Epidermal melanocyte (primary cell): Measurements from ENCODE around the gene MOSMO.
"Not testable (repeated sequence)": the region's sequence is repeated elsewhere in the genome, so short reads cannot be mapped to it uniquely, and the experiment has no call there.

Experiments used
- DNase-seq: peaks from one replicate; pipeline ENCODE4 v3.0.0; 2011; ENCODE audit warnings: low spot score; ENCODE audit not compliant: insufficient read length

The MOSMO gene

DNA sequence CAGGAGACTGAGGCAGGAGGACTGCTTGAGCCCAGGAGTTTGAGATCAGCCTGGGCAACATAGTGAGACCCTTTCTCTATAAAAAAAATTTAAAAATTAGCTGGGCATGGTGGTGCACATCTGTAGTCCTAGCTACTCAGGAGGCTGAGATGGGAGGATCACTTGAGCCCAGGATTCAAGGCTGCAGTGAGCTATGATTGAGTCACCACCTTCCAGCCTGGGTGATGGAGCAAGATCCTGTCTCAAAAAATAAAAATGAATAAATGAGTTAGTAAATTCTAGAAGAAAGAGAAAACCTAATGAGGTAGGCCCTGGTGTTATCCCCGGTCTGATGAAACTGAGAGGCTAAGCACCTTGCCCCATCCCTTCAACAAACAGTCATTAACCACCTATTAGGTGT lies 5.9 kb upstream of the MOSMO start:
- not testable (repeated sequence) for DNase-seq

DNA sequence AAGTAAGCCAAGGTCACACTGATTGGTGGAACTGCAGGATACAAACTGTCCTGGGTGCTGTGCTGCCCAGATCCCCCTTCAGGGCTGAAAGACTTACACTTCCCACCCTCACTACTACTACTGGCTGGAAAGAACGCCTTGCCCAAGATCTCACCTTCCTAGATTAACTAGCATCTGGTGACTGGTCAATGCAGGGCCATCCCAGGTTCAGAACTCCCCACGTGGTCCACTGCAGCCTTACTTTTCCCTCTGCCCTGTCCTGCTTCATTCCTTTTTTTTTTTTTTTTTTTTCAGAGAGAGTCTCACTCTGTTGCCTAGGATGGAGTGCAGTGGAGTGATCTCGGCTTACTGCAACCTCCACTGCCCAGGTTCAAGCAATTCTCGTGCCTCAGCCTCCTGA lies 4.7 kb upstream of the MOSMO start:
- DNase-seq = no peak

DNA sequence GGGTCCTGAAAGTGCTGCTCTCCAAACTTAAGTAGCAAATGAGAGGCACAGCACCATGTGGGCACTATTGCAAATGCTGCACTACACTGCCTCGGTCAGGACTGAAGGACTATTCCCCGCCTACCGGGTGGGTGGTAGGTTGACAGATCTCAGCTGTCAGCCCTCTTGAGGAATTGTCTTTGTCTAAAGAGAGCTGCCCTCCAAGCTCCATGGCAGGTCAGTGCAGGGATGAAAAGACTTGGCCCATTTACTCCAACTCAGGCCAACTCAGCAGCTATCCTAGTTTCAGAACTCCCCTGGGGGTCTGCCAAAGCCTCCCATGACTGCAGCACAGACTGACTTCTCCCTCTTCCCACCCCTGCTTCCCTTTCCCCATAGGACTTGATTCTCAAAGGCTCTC lies 3.6 kb upstream of the MOSMO start:
- no peak for DNase-seq

DNA sequence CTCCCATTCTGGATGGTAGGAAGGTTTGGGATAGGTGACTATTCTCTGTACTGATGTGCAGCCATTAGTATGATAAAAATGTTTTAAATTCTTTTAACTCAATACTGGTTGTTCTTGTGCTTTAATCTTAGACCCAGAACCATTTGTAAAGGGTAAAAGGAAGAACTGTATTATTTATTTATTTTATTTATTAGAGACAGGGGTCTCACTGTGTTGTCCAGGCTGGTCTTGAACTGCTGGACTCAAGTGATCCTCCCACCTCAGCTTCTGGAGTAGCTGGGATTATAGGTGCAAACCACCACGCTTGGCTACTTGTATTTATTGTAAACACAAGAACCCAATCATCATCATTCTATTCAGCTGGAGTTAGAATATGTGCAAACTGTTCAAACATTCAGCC lies 2.2 kb upstream of the MOSMO start:
- no peak for DNase-seq

- no peak for DNase-seq
Observed at GRCh38 chr16:22006636-22007035, 1.3 kb upstream of the MOSMO start.

- no peak for DNase-seq
Observed at GRCh38 chr16:22007159-22007508, 777 bp upstream of the MOSMO start.

DNA sequence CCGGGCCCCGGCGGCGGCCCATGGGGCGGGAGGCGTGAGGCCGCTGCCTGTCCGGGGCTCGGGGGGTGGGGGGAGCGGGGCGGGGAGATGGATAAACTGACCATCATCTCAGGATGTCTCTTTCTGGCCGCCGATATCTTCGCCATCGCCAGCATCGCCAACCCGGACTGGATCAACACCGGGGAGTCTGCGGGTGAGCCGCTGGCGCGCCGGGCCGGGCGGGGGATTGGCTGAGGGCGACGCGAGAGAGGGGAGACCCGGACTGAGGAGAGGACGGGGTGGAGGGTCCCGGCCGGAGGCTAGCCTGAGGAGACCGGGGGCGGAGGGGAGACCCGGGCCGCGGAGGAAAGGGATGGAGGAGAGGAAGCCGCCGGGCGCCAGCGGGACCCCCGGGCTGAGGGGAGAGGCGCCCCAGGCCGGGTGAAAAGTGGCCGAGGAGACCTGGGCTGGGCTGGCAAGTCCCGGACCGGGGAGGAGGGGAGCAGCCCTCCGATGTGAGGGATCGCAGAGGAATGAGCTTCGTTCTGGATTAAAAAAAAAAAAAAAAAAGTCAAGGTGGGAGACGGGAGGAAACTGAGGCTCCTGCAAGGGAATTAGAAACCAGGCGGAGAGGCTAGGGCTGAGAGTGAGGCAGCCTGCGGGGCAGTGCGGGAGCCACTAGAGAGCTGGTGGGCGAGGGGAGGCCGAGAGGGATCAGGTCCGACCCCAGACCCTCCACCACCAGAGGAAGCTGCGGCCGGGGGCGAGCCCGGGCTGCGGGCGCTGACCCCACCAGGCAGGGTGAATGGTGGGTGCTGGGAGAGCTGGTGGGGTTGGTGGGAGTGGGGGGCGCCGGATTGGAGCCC lies 526 bp downstream of the MOSMO start:
- DNase-seq = no peak

- no peak for DNase-seq
Observed at GRCh38 chr16:22010902-22011301, 3.0 kb downstream of the MOSMO start.

- no peak for DNase-seq
Observed at GRCh38 chr16:22012241-22012640, 4.3 kb downstream of the MOSMO start.

- DNase-seq = no peak
Observed at GRCh38 chr16:22013486-22013885, 5.6 kb downstream of the MOSMO start.

- DNase-seq = no peak
Observed at GRCh38 chr16:22014271-22014873, 6.5 kb downstream of the MOSMO start.

- DNase-seq = no peak
Observed at GRCh38 chr16:22016927-22017326, 9.0 kb downstream of the MOSMO start.

DNA sequence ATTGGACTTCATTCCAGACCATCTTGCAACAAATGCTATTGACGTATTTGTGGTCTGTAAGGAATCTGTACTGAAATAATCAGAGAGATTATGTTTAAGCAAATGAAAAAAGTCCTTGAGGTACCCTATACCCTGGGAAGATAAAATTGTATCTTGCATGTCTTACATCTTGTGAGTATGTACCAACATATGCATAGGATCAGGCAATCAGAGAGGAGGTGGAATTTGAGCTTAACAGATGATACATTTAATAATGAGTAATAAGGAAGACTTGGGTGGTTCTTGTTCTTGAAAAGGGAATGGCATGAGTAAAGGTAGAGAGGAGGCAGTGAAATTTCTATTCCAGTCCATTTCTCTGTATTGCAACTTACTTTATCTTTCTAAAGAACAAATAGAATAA lies 10.6 kb downstream of the MOSMO start:
- DNase-seq = no peak

GRCh38 chr16:22022151-22022550 lies 14.2 kb downstream of the MOSMO start:
- DNase-seq = no peak

DNA sequence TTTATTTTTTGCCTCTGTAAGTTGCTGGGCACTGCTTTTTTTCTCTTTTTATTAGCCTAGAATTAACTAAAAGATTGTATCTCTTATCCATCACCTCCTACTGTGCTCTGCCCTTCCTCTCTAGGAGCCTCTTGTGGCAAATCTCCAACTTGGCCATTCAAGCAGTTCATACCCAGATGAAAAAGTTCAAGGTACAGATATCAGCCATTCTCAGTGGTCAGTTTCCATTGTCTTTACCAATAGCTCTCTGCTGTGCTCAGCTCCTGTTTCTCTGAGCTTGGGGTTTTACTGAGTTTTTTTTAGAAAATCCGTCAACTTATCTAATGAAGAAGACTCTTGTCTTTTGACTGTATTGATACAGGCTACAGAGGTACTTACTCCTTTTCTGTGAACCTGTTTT lies 15.6 kb downstream of the MOSMO start:
- DNase-seq = no peak

DNA sequence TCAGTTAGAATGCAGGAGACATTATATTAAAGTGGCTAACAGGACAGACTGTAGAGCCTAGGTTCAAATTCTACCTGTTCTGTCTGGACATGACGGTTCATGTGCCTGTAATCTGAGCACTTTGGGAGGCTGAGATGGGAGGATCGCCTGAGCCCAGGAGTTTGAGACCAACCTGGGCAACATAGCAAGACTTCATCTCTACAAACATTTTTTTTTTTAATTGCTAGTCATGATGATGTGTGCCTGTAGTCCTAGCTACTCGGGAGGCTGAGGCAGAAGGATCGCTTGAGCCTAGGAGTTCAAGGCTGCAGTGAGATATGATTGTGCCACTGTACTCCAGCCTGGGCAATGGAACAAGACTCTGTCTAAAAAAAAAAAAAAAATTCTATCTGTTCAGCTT lies 16.9 kb downstream of the MOSMO start:
- not testable (repeated sequence) for DNase-seq

DNA sequence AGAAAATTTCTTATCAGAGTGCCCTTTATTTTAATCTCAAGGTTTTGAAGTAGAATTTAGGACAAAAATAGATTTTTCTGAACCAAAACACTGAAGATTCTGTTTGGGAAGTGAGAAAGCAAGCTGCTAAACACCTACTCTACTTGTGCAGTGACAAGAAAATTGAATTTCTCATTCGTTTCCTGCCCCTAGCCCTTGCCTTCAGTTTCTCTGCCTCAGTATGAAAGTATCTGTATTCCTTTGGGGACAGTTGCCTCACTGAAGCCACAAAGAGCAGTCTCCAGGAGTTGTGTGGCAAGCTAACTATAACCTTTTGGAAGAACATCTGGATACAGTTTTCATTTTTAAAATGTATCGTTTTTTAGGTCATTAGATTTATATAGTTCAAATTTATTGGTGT lies 19.7 kb downstream of the MOSMO start:
- DNase-seq = no peak

DNA sequence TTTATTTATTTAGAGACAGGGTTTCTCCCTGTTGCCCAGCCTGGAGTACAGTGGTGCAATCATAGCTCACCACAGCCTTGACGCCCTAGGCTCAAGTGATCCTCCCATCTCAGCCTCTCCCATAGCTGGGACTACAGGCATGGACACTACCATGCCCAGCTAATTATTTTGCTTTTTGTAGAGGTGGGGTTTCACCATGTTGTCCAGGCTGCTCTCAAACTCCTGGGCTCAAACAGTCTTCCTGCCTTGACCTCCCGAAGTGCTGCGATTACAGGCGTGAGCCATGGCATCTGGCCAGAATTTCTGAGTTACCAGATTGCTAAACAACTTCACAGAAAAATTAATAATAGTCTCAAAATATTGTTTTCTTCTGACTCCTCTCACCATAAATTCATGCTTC lies 21.7 kb downstream of the MOSMO start:
- no peak for DNase-seq

- DNase-seq = no peak
Observed at GRCh38 chr16:22030087-22030812, 22.3 kb downstream of the MOSMO start.

- DNase-seq = no peak
Observed at GRCh38 chr16:22031483-22032083, 23.7 kb downstream of the MOSMO start.

GRCh38 chr16:22034503-22034902 lies 26.6 kb downstream of the MOSMO start:
- DNase-seq = no peak

GRCh38 chr16:22035153-22035552 lies 27.2 kb downstream of the MOSMO start:
- no peak for DNase-seq
